Testis (tissue), 2 donors: Measurements from ENCODE around the gene FARS2.

Experiments
- CTCF ChIP-seq, 3 experiments: fragments of 450-650 bp in 2 of 3; fragments of 200-600 bp in 1 of 3; sonication (generic) in 1 of 3; IDR thresholded peaks; one replicate each; pipeline ENCODE4 v1.5.1; 2016 to 2019; ENCODE audit warnings: antibody characterized with exemption in 3 of 3, mild to moderate bottlenecking in 2 of 3, moderate library complexity in 1 of 3
- POLR2A ChIP-seq: fragments of 450-650 bp; IDR thresholded peaks from one replicate; pipeline ENCODE4 v1.6.1; 2017; ENCODE audit warnings: antibody characterized with exemption, mild to moderate bottlenecking, moderate library complexity

GRCh38 chr6:5325173-5325572 lies 63.9 kb downstream of the FARS2 start:
- TF ChIP-seq CTCF (IDR thresholded peaks at IDR 0.05) (no peak), POLR2A (no peak)
